Mesenchymal stem cell (in vitro differentiated cells and primary cell): ENCODE data around the gene MEOX1. TPM values are rescaled to one million over a fixed set of nuclear protein-coding genes. Genes with fewer than 3 reads are reported as not detected.

ENCODE experiments used
- DNase-seq: peaks from one replicate; pipeline ENCODE4 v3.0.0-alpha.2; 2013
- H2AFZ ChIP-seq: one replicate; pipeline ENCODE4 v1.6.1; 2013; ENCODE audit warnings: low read depth, mild to moderate bottlenecking, control low read depth, inconsistent platforms, low read length, moderate library complexity
- H2AK5ac ChIP-seq: 2 replicates; pipeline ENCODE4 v1.6.1; 2013; ENCODE audit warnings: low read length, moderate library complexity, mild to moderate bottlenecking, inconsistent platforms; ENCODE audit not compliant: severe bottlenecking
- H2BK120ac ChIP-seq: one replicate; pipeline ENCODE4 v1.6.1; 2013; ENCODE audit warnings: low read depth, mild to moderate bottlenecking, inconsistent platforms, low read length, moderate library complexity
- H2BK12ac ChIP-seq, 2 experiments: one replicate each; pipeline ENCODE4 v1.6.1; 2013; ENCODE audit warnings: inconsistent platforms in 2 of 2, low read length in 2 of 2, mild to moderate bottlenecking in 2 of 2, moderate library complexity in 2 of 2, control low read depth in 1 of 2
- H2BK15ac ChIP-seq: one replicate; pipeline ENCODE4 v1.6.1; 2013; ENCODE audit warnings: mild to moderate bottlenecking, low read depth, inconsistent platforms; ENCODE audit not compliant: poor library complexity, severe bottlenecking
- H2BK5ac ChIP-seq: 2 replicates; pipeline ENCODE4 v1.6.1; 2013; ENCODE audit warnings: low read depth, mild to moderate bottlenecking, low read length, control low read depth, inconsistent platforms; ENCODE audit not compliant: poor library complexity, severe bottlenecking
- H3K14ac ChIP-seq, 2 experiments: one replicate each; pipeline ENCODE4 v1.6.1; 2013; ENCODE audit warnings: inconsistent platforms in 2 of 2, low read length in 2 of 2, control low read depth in 1 of 2, mild to moderate bottlenecking in 1 of 2, moderate library complexity in 1 of 2
- H3K18ac ChIP-seq, 2 experiments: one replicate each; pipeline ENCODE4 v1.6.1; 2013; ENCODE audit warnings: inconsistent platforms in 2 of 2, low read length in 2 of 2, control low read depth in 1 of 2, low read depth in 1 of 2, mild to moderate bottlenecking in 1 of 2
- H3K23ac ChIP-seq, 2 experiments: one replicate each; pipeline ENCODE4 v1.6.1; 2013; ENCODE audit warnings: inconsistent platforms in 2 of 2, low read length in 2 of 2, mild to moderate bottlenecking in 2 of 2, moderate library complexity in 2 of 2, control low read depth in 1 of 2
- H3K27ac ChIP-seq: 2 replicates; pipeline ENCODE4 v1.5.1; 2013; ENCODE audit warnings: mild to moderate bottlenecking, moderate library complexity, low read length, control low read depth, inconsistent platforms; ENCODE audit not compliant: poor library complexity, severe bottlenecking
- H3K27me3 ChIP-seq, 2 experiments: 2 replicates each; pipeline versions ENCODE4 v1.6.1 to v1.7.0; 2013; ENCODE audit warnings: low read length in 2 of 2, mild to moderate bottlenecking in 2 of 2, moderate library complexity in 2 of 2, control low read depth in 1 of 2, inconsistent platforms in 1 of 2; ENCODE audit not compliant: control insufficient read depth in 1 of 2, insufficient read depth in 1 of 2
- H3K36me3 ChIP-seq, 2 experiments: 2 replicates each; pipeline versions ENCODE4 v1.6.1 to v1.7.0; 2013; ENCODE audit warnings: low read length in 2 of 2, control low read depth in 1 of 2, inconsistent platforms in 1 of 2, low read depth in 1 of 2, mild to moderate bottlenecking in 1 of 2; ENCODE audit not compliant: insufficient read depth in 2 of 2, control insufficient read depth in 1 of 2
- H3K4ac ChIP-seq, 2 experiments: one replicate each; pipeline ENCODE4 v1.6.1; 2013; ENCODE audit warnings: inconsistent platforms in 2 of 2, low read length in 2 of 2, mild to moderate bottlenecking in 2 of 2, moderate library complexity in 2 of 2, control low read depth in 1 of 2, low read depth in 1 of 2
- H3K4me1 ChIP-seq: 2 replicates; pipeline ENCODE4 v1.6.1; 2013; ENCODE audit warnings: low read depth, low read length, control low read depth; ENCODE audit not compliant: control insufficient read depth, insufficient read depth
- H3K4me2 ChIP-seq: 2 replicates; pipeline ENCODE4 v1.6.1; 2013; ENCODE audit warnings: low read length, mild to moderate bottlenecking, inconsistent platforms; ENCODE audit not compliant: poor library complexity, severe bottlenecking
- H3K4me3 ChIP-seq, 2 experiments: 2 replicates each; pipeline versions ENCODE4 v1.5.1 to v1.7.0; 2013; ENCODE audit warnings: low read length in 2 of 2, mild to moderate bottlenecking in 2 of 2, control low read depth in 1 of 2, low read depth in 1 of 2; ENCODE audit not compliant: insufficient read depth in 1 of 2
- H3K79me1 ChIP-seq: replicated peaks from 2 replicates; pipeline ENCODE4 v1.6.1; 2013; ENCODE audit warnings: mild to moderate bottlenecking, control low read depth, low read length, inconsistent platforms; ENCODE audit not compliant: poor library complexity, severe bottlenecking
- H3K9ac ChIP-seq: 2 replicates; pipeline ENCODE4 v1.7.0; 2013; ENCODE audit warnings: mild to moderate bottlenecking, low read length, moderate library complexity
- H3K9me3 ChIP-seq: 2 replicates; pipeline ENCODE4 v1.7.0; 2013; ENCODE audit warnings: mild to moderate bottlenecking, low read length; ENCODE audit not compliant: control insufficient read depth
- H4K8ac ChIP-seq: one replicate; pipeline ENCODE4 v1.6.1; 2013; ENCODE audit warnings: inconsistent platforms, mild to moderate bottlenecking, low read length, moderate library complexity
- H4K91ac ChIP-seq: one replicate; pipeline ENCODE4 v1.6.1; 2013; ENCODE audit warnings: mild to moderate bottlenecking, low read length, inconsistent platforms
- WGBS: methylation state at CpG from one replicate; pipeline ENCODE4 v1.1.7; 2013; ENCODE audit warnings: mixed read lengths; 5-methylcytosine and 5-hydroxymethylcytosine counted together
- polyA plus RNA-seq, 2 experiments: library from polyadenylated mRNA; stranded (reverse); fragments of 200-250 nt; gene quantifications; one replicate each; pipeline ENCODE4 v1.2.3, GENCODE V29; 2013

The MEOX1 gene
- polyA plus RNA-seq (2013, experiment 1 of 2): not detected
- not detected for polyA plus RNA-seq (2013, experiment 2 of 2)

GRCh38 chr17:43661699-43662412 lies at the start of gene MEOX1:
MEOX1 (minus strand) TSS chr17:43661922; CDS start chr17:43661534, 388 bp downstream.
- no peak within 1 kb of the TSS for H3K4me3 ChIP-seq
- H4K8ac ChIP-seq: no peak within 1 kb of the TSS
- peaks cover 44 to 77% of the 10 kb centered on the region in 2 experiments for H3K27me3 ChIP-seq
- H3K79me1 ChIP-seq: no peaks in the 10 kb centered on the region
- no peak within 1 kb of the TSS for H2AFZ ChIP-seq
- H4K91ac ChIP-seq: no peak within 1 kb of the TSS
- peak within 1 kb of the TSS in 1 of 2 experiments; percentile 11 for H2BK12ac ChIP-seq
- no peak within 1 kb of the TSS for H2BK5ac ChIP-seq
- DNase-seq: no peak
- no peaks in the 10 kb centered on the region for H3K36me3 ChIP-seq
- peak within 1 kb of the TSS; percentile 44 for H3K4me2 ChIP-seq
- H3K18ac ChIP-seq: peak within 1 kb of the TSS in 1 of 2 experiments; percentile 80
- H3K4ac ChIP-seq: peak within 1 kb of the TSS in 1 of 2 experiments; percentile 6
- H3K14ac ChIP-seq: no peak within 1 kb of the TSS
- H3K4me1 ChIP-seq: peaks cover 27% of the 10 kb centered on the region
- no peak within 1 kb of the TSS for H2BK15ac ChIP-seq
- no peak within 1 kb of the TSS for H2AK5ac ChIP-seq
- no peak within 1 kb of the TSS for H3K9ac ChIP-seq
- no peak within 1 kb of the TSS for H3K27ac ChIP-seq
- H3K23ac ChIP-seq: no peak within 1 kb of the TSS
- WGBS: 36% methylated on average over 6 of the region's 8 CpGs
- H3K9me3 ChIP-seq: no peaks in the 10 kb centered on the region
- no peak within 1 kb of the TSS for H2BK120ac ChIP-seq

- Histone ChIP-seq H3K14ac (no peak overlapping the region), H3K79me1 (no peaks in the 10 kb centered on the region), H3K18ac (no peak overlapping the region), H3K27ac (no peak overlapping the region), H4K91ac (no peak overlapping the region), H4K8ac (no peak overlapping the region), H2AFZ (no peak overlapping the region), H3K4me3 (no peak overlapping the region), H2BK5ac (no peak overlapping the region), H3K27me3 (peaks cover 27 to 41% of the 10 kb centered on the region in 2 experiments), H2BK12ac (no peak overlapping the region), H3K9ac (no peak overlapping the region), H3K36me3 (no peaks in the 10 kb centered on the region), H2BK120ac (no peak overlapping the region), H3K9me3 (no peaks in the 10 kb centered on the region), H2BK15ac (no peak overlapping the region), H3K4me2 (no peak overlapping the region), H3K4me1 (peaks cover 10% of the 10 kb centered on the region), H2AK5ac (no peak overlapping the region), H3K23ac (no peak overlapping the region), H3K4ac (no peak overlapping the region)
- DNase-seq: no peak
- 91% methylated on average over 4 of the region's 6 CpGs for WGBS
These were observed 48.4 kb upstream of the MEOX1 start for GRCh38 chr17:43710101-43710500.

GRCh38 chr17:43709210-43709609 lies 47.5 kb upstream of the MEOX1 start:
- no peak for DNase-seq
- Histone ChIP-seq H3K36me3 (no peaks in the 10 kb centered on the region), H3K9ac (no peak overlapping the region), H2BK12ac (peak overlapping the region in 1 of 2 experiments; percentile 55), H3K27ac (no peak overlapping the region), H3K27me3 (peaks cover 27 to 48% of the 10 kb centered on the region in 2 experiments), H2AFZ (no peak overlapping the region), H3K4ac (no peak overlapping the region), H3K79me1 (no peaks in the 10 kb centered on the region), H2AK5ac (no peak overlapping the region), H3K23ac (no peak overlapping the region), H3K4me1 (peaks cover 8% of the 10 kb centered on the region), H2BK120ac (no peak overlapping the region), H4K8ac (no peak overlapping the region), H3K4me3 (no peak overlapping the region), H2BK5ac (no peak overlapping the region), H3K18ac (no peak overlapping the region), H3K9me3 (no peaks in the 10 kb centered on the region), H2BK15ac (no peak overlapping the region), H3K4me2 (no peak overlapping the region), H4K91ac (no peak overlapping the region), H3K14ac (no peak overlapping the region)
- WGBS: 94% methylated on average over 3 of the region's 4 CpGs

- WGBS: 96% methylated on average over 4 of the region's 5 CpGs
- peaks cover 2% of the 10 kb centered on the region for H3K9me3 ChIP-seq
- peaks cover 23 to 48% of the 10 kb centered on the region in 2 experiments for H3K27me3 ChIP-seq
These were observed 45.5 kb upstream of the MEOX1 start for GRCh38 chr17:43707184-43707583.

More at GRCh38 chr17:43707184-43707583, 45.5 kb upstream of the MEOX1 start:
- Histone ChIP-seq H3K14ac (no peak overlapping the region), H3K9ac (no peak overlapping the region), H2BK120ac (no peak overlapping the region), H2BK5ac (no peak overlapping the region), H2AK5ac (no peak overlapping the region), H3K4me2 (no peak overlapping the region), H4K8ac (no peak overlapping the region), H3K27ac (no peak overlapping the region), H3K4me3 (no peak overlapping the region), H3K4me1 (peaks cover 4% of the 10 kb centered on the region), H2AFZ (no peak overlapping the region), H3K36me3 (no peaks in the 10 kb centered on the region), H3K23ac (no peak overlapping the region), H4K91ac (no peak overlapping the region), H2BK12ac (no peak overlapping the region), H2BK15ac (no peak overlapping the region), H3K79me1 (no peaks in the 10 kb centered on the region), H3K4ac (no peak overlapping the region), H3K18ac (no peak overlapping the region)
- DNase-seq: no peak
